PC-9 (cell line): ENCODE measurements around the gene RNF114. TPM values are rescaled to one million over a fixed set of nuclear protein-coding genes. Genes with fewer than 3 reads are reported as not detected.

Source experiments
- BruUV-seq: library from RNA; stranded (reverse); fragments of 400-500 nt; replicated peaks from 2 replicates; lab custom pipeline; 2021; lab: Mats Ljungman, UMichigan
- CTCF ChIA-PET: fragments of 300-600 bp; sonication (Branson Sonifier 250); formaldehyde crosslinking; loops from one replicate; lab custom pipeline; 2022; ENCODE audit warnings: antibody characterized with exemption; lab: Charles Lee
- POLR2A ChIA-PET: fragments of 300-600 bp; sonication (Branson Sonifier 250); formaldehyde crosslinking; loops from one replicate; lab custom pipeline; 2022; ENCODE audit warnings: antibody characterized with exemption; ENCODE audit not compliant: unreplicated experiment; lab: Charles Lee
- DNase-seq, 2 experiments: peaks; one replicate each; pipeline versions ENCODE4 v3.0.0 to v3.0.0-alpha.2; 2015 to 2022; ENCODE audit warnings: mixed read lengths in 1 of 2
- H2AFZ ChIP-seq: fragments of 200-600 bp; sonication (generic); 2 replicates; pipeline ENCODE4 v1.8.1; 2017; ENCODE audit warnings: antibody characterized with exemption
- H3F3A ChIP-seq: fragments of 200-600 bp; sonication (generic); 2 replicates; pipeline ENCODE4 v1.8.1; 2017; ENCODE audit warnings: antibody characterized with exemption, mild to moderate bottlenecking, low read depth; ENCODE audit not compliant: insufficient read depth
- H3K27ac ChIP-seq: fragments of 200-600 bp; sonication (generic); 2 replicates; pipeline ENCODE4 v1.6.1; 2016; ENCODE audit warnings: mixed run types
- H3K27me3 ChIP-seq: fragments of 200-600 bp; sonication (generic); 2 replicates; pipeline ENCODE4 v1.6.1; 2016; ENCODE audit warnings: low read depth, mixed run types; ENCODE audit not compliant: insufficient read depth
- H3K36me3 ChIP-seq: fragments of 200-600 bp; sonication (generic); 2 replicates; pipeline ENCODE4 v1.6.1; 2016; ENCODE audit warnings: low read depth, mixed run types
- H3K4me1 ChIP-seq: fragments of 200-600 bp; sonication (generic); replicated peaks from 2 replicates; pipeline ENCODE4 v1.6.1; 2016; ENCODE audit warnings: mixed run types; ENCODE audit not compliant: insufficient read depth
- H3K4me2 ChIP-seq: fragments of 200-600 bp; sonication (generic); 2 replicates; pipeline ENCODE4 v1.6.1; 2017; ENCODE audit warnings: mixed run types
- H3K4me3 ChIP-seq: fragments of 200-600 bp; sonication (generic); 2 replicates; pipeline ENCODE4 v1.6.1; 2016; ENCODE audit warnings: mixed run types
- H3K79me2 ChIP-seq: fragments of 200-600 bp; sonication (generic); 2 replicates; pipeline ENCODE4 v1.6.1; 2017; ENCODE audit warnings: low read depth, mixed run types
- H3K9me2 ChIP-seq: fragments of 200-600 bp; sonication (generic); 2 replicates; pipeline ENCODE4 v1.8.1; 2017; ENCODE audit warnings: mild to moderate bottlenecking; ENCODE audit not compliant: insufficient read depth
- H3K9me3 ChIP-seq: fragments of 200-600 bp; sonication (generic); 2 replicates; pipeline ENCODE4 v1.8.1; 2016; ENCODE audit warnings: low read depth; ENCODE audit not compliant: insufficient read depth
- H4K20me1 ChIP-seq: fragments of 200-600 bp; sonication (generic); 2 replicates; pipeline ENCODE4 v1.8.1; 2017; ENCODE audit not compliant: insufficient read depth
- EZH2 ChIP-seq: fragments of 200-600 bp; sonication (generic); IDR thresholded peaks from 2 replicates; pipeline ENCODE4 v1.8.0; 2017; ENCODE audit warnings: antibody characterized with exemption, low read depth
- intact Hi-C: fragments of 100-400 bp; cut with micrococcal nuclease; formaldehyde crosslinking; loops from one replicate; pipeline ENCODE4 v1.10.0; 2022; ENCODE audit not compliant: unreplicated experiment
- total RNA-seq: library from RNA; stranded (reverse); gene quantifications from 2 replicates; pipeline ENCODE4 v1.2.3, GENCODE V29; 2021
- TF ChIP-seq, protein P1 (sequence below): fragments of 200-600 bp; sonication (generic); conservative IDR thresholded peaks from 2 replicates; pipeline ENCODE4 v1.6.1; 2017; ENCODE audit warnings: mixed run types, antibody characterized with exemption, mild to moderate bottlenecking, moderate library complexity

Gene RNF114
- total RNA-seq, 1 experiment from 2014 or later: 92.5 TPM

DNA sequence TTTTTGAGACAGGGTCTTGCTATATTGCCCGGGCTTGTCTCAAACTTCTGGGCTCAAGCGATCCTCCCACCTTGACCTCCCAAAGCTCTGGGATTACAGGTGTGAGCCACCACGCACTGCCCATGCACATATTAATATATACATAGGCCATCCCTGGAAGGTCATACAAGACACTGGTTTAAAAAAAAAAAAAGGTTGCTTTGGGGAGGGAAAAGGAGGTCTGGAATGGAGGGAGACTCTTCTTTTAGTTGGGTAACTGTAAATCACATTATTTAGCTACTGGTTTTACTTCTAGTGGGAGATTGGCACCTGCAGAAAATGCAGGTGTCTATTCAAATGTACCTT is 42.5 kb downstream of the RNF114 start:
- Histone ChIP-seq H3K9me2 (no peaks in the 10 kb centered on the region), H3K27me3 (no peaks in the 10 kb centered on the region), H3K4me3 (no peak overlapping the region; the same call in 1 of the 2 replicates), H3K27ac (no peak overlapping the region), H4K20me1 (no peaks in the 10 kb centered on the region), H3K79me2 (no peaks in the 10 kb centered on the region), H3K4me1 (peaks cover 19% of the 10 kb centered on the region), H3K36me3 (no peaks in the 10 kb centered on the region), H2AFZ (no peak overlapping the region), H3K9me3 (no peaks in the 10 kb centered on the region), H3F3A (peaks cover 18% of the 10 kb centered on the region), H3K4me2 (peak overlapping the region; percentile 65)
- peak in 1 of 2 experiments; percentile 29 for DNase-seq
- ChIA-PET POLR2A (no interaction called here), CTCF (interaction anchor here (0.5 to 2.4 kb wide), 12 partner anchors 14 to 1710 kb away, joined by 3 to 31 read pairs (median 5); no protein-coding TSS in a partner anchor)
- no TSS peak for BruUV-seq
- no peak for TF ChIP-seq EZH2
- TF ChIP-seq, protein P1, sequence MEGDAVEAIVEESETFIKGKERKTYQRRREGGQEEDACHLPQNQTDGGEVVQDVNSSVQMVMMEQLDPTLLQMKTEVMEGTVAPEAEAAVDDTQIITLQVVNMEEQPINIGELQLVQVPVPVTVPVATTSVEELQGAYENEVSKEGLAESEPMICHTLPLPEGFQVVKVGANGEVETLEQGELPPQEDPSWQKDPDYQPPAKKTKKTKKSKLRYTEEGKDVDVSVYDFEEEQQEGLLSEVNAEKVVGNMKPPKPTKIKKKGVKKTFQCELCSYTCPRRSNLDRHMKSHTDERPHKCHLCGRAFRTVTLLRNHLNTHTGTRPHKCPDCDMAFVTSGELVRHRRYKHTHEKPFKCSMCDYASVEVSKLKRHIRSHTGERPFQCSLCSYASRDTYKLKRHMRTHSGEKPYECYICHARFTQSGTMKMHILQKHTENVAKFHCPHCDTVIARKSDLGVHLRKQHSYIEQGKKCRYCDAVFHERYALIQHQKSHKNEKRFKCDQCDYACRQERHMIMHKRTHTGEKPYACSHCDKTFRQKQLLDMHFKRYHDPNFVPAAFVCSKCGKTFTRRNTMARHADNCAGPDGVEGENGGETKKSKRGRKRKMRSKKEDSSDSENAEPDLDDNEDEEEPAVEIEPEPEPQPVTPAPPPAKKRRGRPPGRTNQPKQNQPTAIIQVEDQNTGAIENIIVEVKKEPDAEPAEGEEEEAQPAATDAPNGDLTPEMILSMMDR: no peak
- intact Hi-C loops: loop anchor here (2.0 kb wide), 1 partner anchor 92 kb away; no protein-coding TSS in a partner anchor

DNA sequence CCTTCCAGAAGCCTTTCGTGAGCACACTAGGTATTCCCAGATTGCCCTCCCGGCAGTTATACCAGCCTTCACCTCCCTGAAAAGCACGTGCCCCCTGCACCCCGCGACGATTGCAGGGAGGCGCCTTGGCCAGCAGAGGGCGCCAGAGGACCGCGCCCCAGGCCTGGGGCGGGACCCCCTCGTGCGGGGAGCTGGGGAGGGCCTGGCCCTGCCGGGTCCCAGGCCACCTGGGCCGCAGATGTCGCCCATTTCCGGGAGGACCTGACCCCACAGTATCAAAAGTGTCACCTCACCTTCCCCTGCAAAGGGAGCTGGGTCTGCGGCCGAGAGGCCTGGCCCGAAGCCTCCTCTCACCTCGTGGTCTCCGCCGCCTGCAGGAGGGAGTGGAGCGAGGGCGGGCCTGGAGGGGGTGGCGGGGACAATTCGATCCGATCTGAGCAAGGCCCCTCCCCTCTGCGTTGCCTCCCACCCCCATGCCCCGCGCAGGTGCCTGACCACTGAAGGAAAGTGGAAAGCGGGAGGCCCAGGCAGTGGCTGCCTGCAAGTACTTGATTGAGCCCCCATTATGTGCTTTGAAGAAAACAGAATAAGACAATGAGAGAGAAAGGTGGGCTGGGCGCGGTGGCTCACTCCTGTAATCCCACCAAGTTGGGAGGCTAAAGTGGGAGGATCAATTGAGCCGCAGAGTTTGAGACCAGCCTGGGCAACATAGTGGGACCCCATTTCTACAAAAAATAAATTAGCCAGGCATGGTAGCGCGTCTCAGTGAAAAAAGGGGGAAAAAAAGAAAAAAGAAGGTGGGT is 43.0 kb downstream of the RNF114 start:
- Histone ChIP-seq H4K20me1 (no peaks in the 10 kb centered on the region), H3K79me2 (no peaks in the 10 kb centered on the region), H3K27ac (no peak overlapping the region), H3K9me2 (no peaks in the 10 kb centered on the region), H3K36me3 (no peaks in the 10 kb centered on the region), H3K4me3 (no peak overlapping the region; the same call in 1 of the 2 replicates), H2AFZ (no peak overlapping the region), H3K4me1 (peaks cover 19% of the 10 kb centered on the region), H3K4me2 (peak overlapping the region; percentile 65), H3K9me3 (no peaks in the 10 kb centered on the region), H3K27me3 (no peaks in the 10 kb centered on the region), H3F3A (peaks cover 23% of the 10 kb centered on the region)
- TF ChIP-seq, protein P1: peak; percentile 100
- no peak for TF ChIP-seq EZH2
- POLR2A ChIA-PET: interaction anchor here (0.6 kb wide), 1 partner anchor 193 kb away, joined by 3 read pairs; no protein-coding TSS in a partner anchor
- DNase-seq: peak; percentile 35 to 55
- CTCF ChIA-PET: interaction anchor here (0.6 to 2.4 kb wide), 33 partner anchors 11 to 1236 kb away, joined by 3 to 31 read pairs (median 4); no protein-coding TSS in a partner anchor
- no TSS peak for BruUV-seq
- intact Hi-C loops: loop anchor here (2.0 kb wide), 1 partner anchor 92 kb away; no protein-coding TSS in a partner anchor

DNA sequence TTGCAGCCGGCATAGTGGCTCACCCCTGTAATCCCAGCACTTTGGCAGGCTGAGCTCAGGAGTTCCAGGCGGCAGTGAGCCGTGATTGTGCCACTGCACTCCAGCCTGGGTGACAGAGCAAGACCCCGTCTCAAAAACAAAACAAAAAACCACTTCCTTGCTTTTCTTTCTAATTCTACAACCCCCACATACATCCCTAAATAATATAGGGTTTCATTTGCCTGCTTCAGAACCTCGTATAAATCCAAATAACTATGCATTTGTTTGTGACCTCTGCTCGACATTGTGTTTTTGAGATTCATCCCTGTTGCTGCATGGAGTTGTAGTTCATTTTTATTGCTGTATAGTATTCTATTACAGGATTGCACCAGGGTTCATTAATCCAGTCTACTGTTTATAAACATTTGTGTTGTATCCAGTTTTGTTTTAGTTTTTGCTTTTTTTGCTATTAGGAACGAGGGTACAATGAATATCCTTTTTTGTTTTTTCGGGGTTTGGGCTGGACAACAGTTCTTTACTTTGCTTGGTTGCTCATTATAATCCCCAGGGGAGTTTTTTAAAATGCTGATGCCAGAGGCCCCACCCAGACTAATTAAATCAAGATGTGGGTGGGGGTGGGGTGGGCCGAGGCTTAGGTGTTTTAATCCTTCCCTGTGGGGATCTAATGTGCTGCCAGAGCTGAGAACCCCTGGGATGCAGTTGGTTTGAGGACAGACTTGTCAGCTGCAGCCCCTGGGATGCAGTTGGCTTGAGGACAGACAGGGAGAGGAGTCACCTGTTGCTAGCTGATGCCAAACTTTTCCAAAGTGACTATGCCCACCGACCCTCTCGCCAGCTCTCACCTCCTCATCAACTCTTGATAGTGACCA is 44.2 kb downstream of the RNF114 start:
- DNase-seq: peak in 1 of 2 experiments; percentile 11
- no peaks in the 10 kb centered on the region for H3K9me2 ChIP-seq
- peaks cover 19% of the 10 kb centered on the region for H3K4me1 ChIP-seq
- H2AFZ ChIP-seq: no peak overlapping the region
- H3K27me3 ChIP-seq: no peaks in the 10 kb centered on the region
- no TSS peak for BruUV-seq
- CTCF ChIA-PET: interaction anchor here (0.6 to 2.4 kb wide), 4 partner anchors 39 to 263 kb away, joined by 3 to 22 read pairs (median 4); no protein-coding TSS in a partner anchor
- TF ChIP-seq, protein P1: no peak
- TF ChIP-seq EZH2: no peak
- no peak overlapping the region for H3K4me2 ChIP-seq
- H4K20me1 ChIP-seq: no peaks in the 10 kb centered on the region
- no peaks in the 10 kb centered on the region for H3K36me3 ChIP-seq
- H3K4me3 ChIP-seq: no peak overlapping the region
- no peaks in the 10 kb centered on the region for H3K9me3 ChIP-seq
- POLR2A ChIA-PET: interaction anchor here (0.6 kb wide), 1 partner anchor 89 kb away, joined by 8 read pairs; no protein-coding TSS in a partner anchor
- no peaks in the 10 kb centered on the region for H3K79me2 ChIP-seq
- H3F3A ChIP-seq: peaks cover 25% of the 10 kb centered on the region
- intact Hi-C loops: loop anchor here (5.0 kb wide), 3 partner anchors 57 to 187 kb away; no protein-coding TSS in a partner anchor
- H3K27ac ChIP-seq: no peak overlapping the region
